ENCODE data around the gene COX18. TPM values are rescaled to one million over a fixed set of nuclear protein-coding genes. Genes with fewer than 3 reads are reported as not detected.

COX18 gene
- total and polyA plus RNA-seq, 4 experiments from 2014 or later = 4.4 to 14.6 (median 9.8) TPM

- no peak overlapping the region for H3K27ac ChIP-seq (ENCODE audit: low read depth, low read length)
- POLR2A ChIA-PET (ENCODE audit: partially characterized antibody) = no interaction called here
- intact Hi-C loops (cut with micrococcal nuclease) = no loop called here
- peaks cover 0 to under 1% (median 0%) of the 10 kb centered on the region in 4 donors for H3K4me1 Mint-ChIP-seq
- H3K36me3 ChIP-seq (ENCODE audit: insufficient read depth, low read length) = peaks cover 19% of the 10 kb centered on the region
- H3K4me3 ChIP-seq (ENCODE audit: low read length in 2 of 2) = no peak overlapping the region
- no peaks in the 10 kb centered on the region for H3K4me1 ChIP-seq (ENCODE audit: insufficient read depth, low read length)
- no peak overlapping the region for H3K4me3 Mint-ChIP-seq
- H3K27ac Mint-ChIP-seq = no peak overlapping the region
- CTCF ChIA-PET (ENCODE audit: partially characterized antibody) = no interaction called here
- no peaks in the 10 kb centered on the region for H3K27me3 Mint-ChIP-seq
- H3K27me3 ChIP-seq (ENCODE audit: insufficient read depth, low read length) = no peaks in the 10 kb centered on the region
- H3K9me3 Mint-ChIP-seq = no peaks in the 10 kb centered on the region
- H3K9me3 ChIP-seq (ENCODE audit: control insufficient read depth in 1 of 2, low read length in 2 of 2) = no peaks in the 10 kb centered on the region
- peaks cover 33 to 44% of the 10 kb centered on the region in 2 donors for H3K36me3 Mint-ChIP-seq
- no peak for DNase-seq
These were observed 15.5 kb downstream of the COX18 start for GRCh38 chr4:73053974-73054480.

- Mint-ChIP-seq H3K36me3 (peaks cover 24 to 35% of the 10 kb centered on the region in 2 donors), H3K27ac (peak overlapping the region in 1 of 7 donors; percentile 78), H3K4me3 (no peak overlapping the region), H3K9me3 (no peaks in the 10 kb centered on the region), H3K4me1 (no peaks in the 10 kb centered on the region), H3K27me3 (no peaks in the 10 kb centered on the region)
- intact Hi-C loops (cut with micrococcal nuclease) = no loop called here
- Histone ChIP-seq H3K27me3 (ENCODE audit: insufficient read depth, low read length) (no peaks in the 10 kb centered on the region), H3K9me3 (ENCODE audit: control insufficient read depth in 1 of 2, low read length in 2 of 2) (no peaks in the 10 kb centered on the region), H3K36me3 (ENCODE audit: insufficient read depth, low read length) (peaks cover 10% of the 10 kb centered on the region), H3K4me3 (ENCODE audit: low read length in 2 of 2) (no peak overlapping the region), H3K4me1 (ENCODE audit: insufficient read depth, low read length) (no peaks in the 10 kb centered on the region), H3K27ac (ENCODE audit: low read depth, low read length) (no peak overlapping the region)
- CTCF ChIA-PET (ENCODE audit: partially characterized antibody) = no interaction called here
- POLR2A ChIA-PET (ENCODE audit: partially characterized antibody) = no interaction called here
- no peak for DNase-seq
These were observed 16.4 kb downstream of the COX18 start for GRCh38 chr4:73053076-73053475.

GRCh38 chr4:73051625-73052024 lies 17.9 kb downstream of the COX18 start:
- no peak for DNase-seq
- H3K4me1 Mint-ChIP-seq = no peaks in the 10 kb centered on the region
- no peaks in the 10 kb centered on the region for H3K27me3 ChIP-seq (ENCODE audit: insufficient read depth, low read length)
- H3K4me1 ChIP-seq (ENCODE audit: insufficient read depth, low read length) = no peaks in the 10 kb centered on the region
- peaks cover 4% of the 10 kb centered on the region for H3K36me3 ChIP-seq (ENCODE audit: insufficient read depth, low read length)
- H3K4me3 Mint-ChIP-seq = no peak overlapping the region
- no peaks in the 10 kb centered on the region for H3K9me3 ChIP-seq (ENCODE audit: control insufficient read depth in 1 of 2, low read length in 2 of 2)
- H3K36me3 Mint-ChIP-seq = peaks cover 21 to 29% of the 10 kb centered on the region in 2 donors
- H3K27ac ChIP-seq (ENCODE audit: low read depth, low read length) = no peak overlapping the region
- no peaks in the 10 kb centered on the region for H3K27me3 Mint-ChIP-seq
- H3K4me3 ChIP-seq (ENCODE audit: low read length in 2 of 2) = no peak overlapping the region
- CTCF ChIA-PET (ENCODE audit: partially characterized antibody) = interaction anchor here (1.0 kb wide), 1 partner anchor 14 kb away, joined by 3 read pairs; no protein-coding TSS in a partner anchor
- intact Hi-C loops (cut with micrococcal nuclease) = no loop called here
- no peak overlapping the region for H3K27ac Mint-ChIP-seq
- POLR2A ChIA-PET (ENCODE audit: partially characterized antibody) = no interaction called here
- no peaks in the 10 kb centered on the region for H3K9me3 Mint-ChIP-seq

DNA sequence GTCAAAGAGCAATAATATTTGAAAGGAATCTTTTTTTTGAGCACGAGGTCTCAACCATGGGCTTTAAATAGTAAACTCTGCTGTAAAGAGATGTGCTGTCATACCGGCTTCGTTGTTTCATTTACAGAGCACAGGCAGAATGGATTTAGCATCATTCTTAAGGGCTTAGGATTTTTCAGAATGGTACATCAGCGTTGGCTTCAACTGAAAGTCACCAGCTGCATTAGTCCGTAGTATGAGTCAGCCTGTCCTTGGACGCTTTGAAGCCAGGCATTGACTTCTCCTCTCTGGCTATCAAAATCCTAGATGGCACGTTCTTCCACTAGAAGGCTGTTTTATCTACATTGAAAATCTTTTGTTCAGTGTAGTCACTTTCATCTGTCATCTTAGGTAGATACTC lies 23.6 kb downstream of the COX18 start:
- no peak overlapping the region for H3K4me3 ChIP-seq (ENCODE audit: low read length in 2 of 2)
- H3K4me1 ChIP-seq (ENCODE audit: insufficient read depth, low read length) = no peaks in the 10 kb centered on the region
- H3K36me3 ChIP-seq (ENCODE audit: insufficient read depth, low read length) = no peaks in the 10 kb centered on the region
- intact Hi-C loops (cut with micrococcal nuclease) = no loop called here
- CTCF ChIA-PET (ENCODE audit: partially characterized antibody) = no interaction called here
- H3K27me3 ChIP-seq (ENCODE audit: insufficient read depth, low read length) = no peaks in the 10 kb centered on the region
- Mint-ChIP-seq H3K27ac (no peak overlapping the region), H3K36me3 (no peaks in the 10 kb centered on the region), H3K4me1 (no peaks in the 10 kb centered on the region), H3K27me3 (peaks cover 1 to 5% of the 10 kb centered on the region in 2 donors), H3K9me3 (no peaks in the 10 kb centered on the region), H3K4me3 (no peak overlapping the region)
- POLR2A ChIA-PET (ENCODE audit: partially characterized antibody) = no interaction called here
- DNase-seq = no peak
- no peak overlapping the region for H3K27ac ChIP-seq (ENCODE audit: low read depth, low read length)
- H3K9me3 ChIP-seq (ENCODE audit: control insufficient read depth in 1 of 2, low read length in 2 of 2) = no peaks in the 10 kb centered on the region

- ChIA-PET CTCF (ENCODE audit: partially characterized antibody) (interaction anchor here (1.2 kb wide), 1 partner anchor 220 kb away, joined by 3 read pairs; no protein-coding TSS in a partner anchor), POLR2A (ENCODE audit: partially characterized antibody) (no interaction called here)
- Histone ChIP-seq H3K27me3 (ENCODE audit: insufficient read depth, low read length) (no peaks in the 10 kb centered on the region), H3K4me1 (ENCODE audit: insufficient read depth, low read length) (no peaks in the 10 kb centered on the region), H3K4me3 (ENCODE audit: low read length in 2 of 2) (no peak overlapping the region), H3K36me3 (ENCODE audit: insufficient read depth, low read length) (no peaks in the 10 kb centered on the region), H3K9me3 (ENCODE audit: control insufficient read depth in 1 of 2, low read length in 2 of 2) (no peaks in the 10 kb centered on the region), H3K27ac (ENCODE audit: low read depth, low read length) (no peak overlapping the region)
- Mint-ChIP-seq H3K27me3 (peaks cover 5 to 9% of the 10 kb centered on the region in 2 donors), H3K27ac (no peak overlapping the region), H3K9me3 (peaks cover 0 to 2% (median 0%) of the 10 kb centered on the region in 8 donors), H3K4me3 (no peak overlapping the region), H3K36me3 (no peaks in the 10 kb centered on the region), H3K4me1 (peaks cover 0 to 11% (median 3%) of the 10 kb centered on the region in 4 donors)
- no peak for DNase-seq
- intact Hi-C loops (cut with micrococcal nuclease) = no loop called here
These were observed 32.5 kb downstream of the COX18 start for GRCh38 chr4:73037057-73037456.

GRCh38 chr4:73036123-73036522 lies 33.4 kb downstream of the COX18 start:
- no peaks in the 10 kb centered on the region for H3K4me1 ChIP-seq (ENCODE audit: insufficient read depth, low read length)
- no peaks in the 10 kb centered on the region for H3K27me3 ChIP-seq (ENCODE audit: insufficient read depth, low read length)
- intact Hi-C loops (cut with micrococcal nuclease) = no loop called here
- peaks cover 0 to 2% (median 0%) of the 10 kb centered on the region in 8 donors for H3K9me3 Mint-ChIP-seq
- H3K36me3 Mint-ChIP-seq = no peaks in the 10 kb centered on the region
- no peak overlapping the region for H3K27ac Mint-ChIP-seq
- DNase-seq = no peak
- H3K36me3 ChIP-seq (ENCODE audit: insufficient read depth, low read length) = no peaks in the 10 kb centered on the region
- peaks cover 3 to 7% of the 10 kb centered on the region in 2 donors for H3K27me3 Mint-ChIP-seq
- no peaks in the 10 kb centered on the region for H3K9me3 ChIP-seq (ENCODE audit: control insufficient read depth in 1 of 2, low read length in 2 of 2)
- POLR2A ChIA-PET (ENCODE audit: partially characterized antibody) = no interaction called here
- no peak overlapping the region for H3K4me3 ChIP-seq (ENCODE audit: low read length in 2 of 2)
- CTCF ChIA-PET (ENCODE audit: partially characterized antibody) = interaction anchor here (0.6 kb wide), 1 partner anchor 50 kb away, joined by 3 read pairs; no protein-coding TSS in a partner anchor
- H3K4me1 Mint-ChIP-seq = peaks cover 0 to 11% (median 3%) of the 10 kb centered on the region in 4 donors
- H3K4me3 Mint-ChIP-seq = no peak overlapping the region
- H3K27ac ChIP-seq (ENCODE audit: low read depth, low read length) = no peak overlapping the region

GRCh38 chr4:73034896-73035295 lies 34.6 kb downstream of the COX18 start:
- Histone ChIP-seq H3K36me3 (ENCODE audit: insufficient read depth, low read length) (no peaks in the 10 kb centered on the region), H3K4me3 (ENCODE audit: low read length in 2 of 2) (no peak overlapping the region), H3K27me3 (ENCODE audit: insufficient read depth, low read length) (no peaks in the 10 kb centered on the region), H3K4me1 (ENCODE audit: insufficient read depth, low read length) (no peaks in the 10 kb centered on the region), H3K27ac (ENCODE audit: low read depth, low read length) (no peak overlapping the region), H3K9me3 (ENCODE audit: control insufficient read depth in 1 of 2, low read length in 2 of 2) (no peaks in the 10 kb centered on the region)
- DNase-seq = no peak
- peaks cover 0 to 11% (median 3%) of the 10 kb centered on the region in 4 donors for H3K4me1 Mint-ChIP-seq
- H3K4me3 Mint-ChIP-seq = no peak overlapping the region
- H3K9me3 Mint-ChIP-seq = peaks cover 0 to 2% (median 0%) of the 10 kb centered on the region in 8 donors
- peaks cover 3 to 4% of the 10 kb centered on the region in 2 donors for H3K27me3 Mint-ChIP-seq
- intact Hi-C loops (cut with micrococcal nuclease) = no loop called here
- H3K36me3 Mint-ChIP-seq = no peaks in the 10 kb centered on the region
- POLR2A ChIA-PET (ENCODE audit: partially characterized antibody) = no interaction called here
- CTCF ChIA-PET (ENCODE audit: partially characterized antibody) = no interaction called here
- H3K27ac Mint-ChIP-seq = no peak overlapping the region

Data from CD4-positive, alpha-beta memory T cell (primary cell).